HG03175 (cell line): ENCODE measurements around the gene SETD1A.

Experiments
- ATAC-seq: cut with Tn5 transposase; IDR thresholded peaks from one replicate; pipeline ENCODE4 v1.9.1; 2021; ENCODE audit warnings: mild to moderate bottlenecking, moderate library complexity; ENCODE audit not compliant: unreplicated experiment

SETD1A gene

DNA sequence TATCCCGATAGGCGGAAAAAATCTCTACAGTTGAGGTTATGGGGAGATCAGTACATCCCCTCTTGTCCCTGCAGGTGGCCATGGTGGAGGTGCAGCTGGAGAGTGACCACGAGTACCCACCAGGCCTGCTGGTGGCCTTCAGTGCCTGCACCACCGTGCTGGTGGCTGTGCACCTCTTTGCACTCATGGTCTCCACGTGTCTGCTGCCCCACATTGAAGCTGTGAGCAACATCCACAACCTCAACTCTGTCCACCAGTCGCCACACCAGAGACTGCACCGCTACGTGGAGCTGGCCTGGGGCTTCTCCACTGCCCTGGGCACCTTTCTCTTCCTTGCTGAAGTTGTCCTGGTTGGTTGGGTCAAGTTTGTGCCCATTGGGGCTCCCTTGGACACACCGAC, 4.4 kb upstream of the SETD1A start:
- no peak for ATAC-seq

DNA sequence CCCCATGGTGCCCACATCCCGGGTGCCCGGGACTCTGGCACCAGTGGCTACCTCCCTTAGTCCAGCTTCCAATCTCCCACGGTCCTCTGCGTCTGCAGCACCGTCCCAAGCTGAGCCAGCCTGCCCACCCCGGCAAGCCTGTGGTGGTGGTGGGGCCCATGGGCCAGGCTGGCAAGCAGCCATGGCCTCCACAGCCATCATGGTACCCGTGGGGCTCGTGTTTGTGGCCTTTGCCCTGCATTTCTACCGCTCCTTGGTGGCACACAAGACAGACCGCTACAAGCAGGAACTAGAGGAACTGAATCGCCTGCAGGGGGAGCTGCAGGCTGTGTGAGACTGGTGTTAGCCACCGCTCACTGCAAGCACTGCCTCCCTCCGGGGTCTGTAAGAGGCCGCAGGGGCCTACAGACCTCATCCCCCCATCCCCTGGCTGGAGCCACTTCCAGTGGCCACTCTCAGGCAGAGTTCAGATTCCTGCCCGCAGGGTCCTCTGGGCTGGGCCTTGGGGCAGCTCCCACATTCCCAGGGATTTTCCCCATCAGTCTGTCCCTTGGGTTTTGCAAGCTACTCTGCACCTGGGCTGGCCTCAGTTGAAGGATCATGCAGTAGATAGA, 3.9 kb upstream of the SETD1A start:
- no peak for ATAC-seq

DNA sequence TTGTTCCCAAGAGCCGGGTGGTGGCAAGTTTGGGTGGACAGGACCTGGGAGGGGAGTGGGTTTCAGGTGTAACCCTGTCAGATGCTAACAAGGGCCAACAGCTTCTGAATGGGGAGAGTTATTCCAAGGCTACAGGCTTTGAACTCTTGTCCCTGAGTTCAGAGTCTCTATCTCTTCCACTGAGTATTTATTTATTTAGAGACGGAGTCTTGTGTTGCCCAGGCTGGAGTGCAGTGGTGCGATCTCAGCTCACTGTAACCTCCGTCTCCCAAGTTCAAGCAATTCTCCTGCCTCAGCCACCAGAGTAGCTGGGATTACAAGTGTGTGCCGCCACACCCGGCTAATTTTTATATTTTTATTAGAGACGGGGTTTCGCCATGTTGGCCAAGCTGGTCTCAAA, 2.6 kb upstream of the SETD1A start:
- no peak for ATAC-seq

DNA sequence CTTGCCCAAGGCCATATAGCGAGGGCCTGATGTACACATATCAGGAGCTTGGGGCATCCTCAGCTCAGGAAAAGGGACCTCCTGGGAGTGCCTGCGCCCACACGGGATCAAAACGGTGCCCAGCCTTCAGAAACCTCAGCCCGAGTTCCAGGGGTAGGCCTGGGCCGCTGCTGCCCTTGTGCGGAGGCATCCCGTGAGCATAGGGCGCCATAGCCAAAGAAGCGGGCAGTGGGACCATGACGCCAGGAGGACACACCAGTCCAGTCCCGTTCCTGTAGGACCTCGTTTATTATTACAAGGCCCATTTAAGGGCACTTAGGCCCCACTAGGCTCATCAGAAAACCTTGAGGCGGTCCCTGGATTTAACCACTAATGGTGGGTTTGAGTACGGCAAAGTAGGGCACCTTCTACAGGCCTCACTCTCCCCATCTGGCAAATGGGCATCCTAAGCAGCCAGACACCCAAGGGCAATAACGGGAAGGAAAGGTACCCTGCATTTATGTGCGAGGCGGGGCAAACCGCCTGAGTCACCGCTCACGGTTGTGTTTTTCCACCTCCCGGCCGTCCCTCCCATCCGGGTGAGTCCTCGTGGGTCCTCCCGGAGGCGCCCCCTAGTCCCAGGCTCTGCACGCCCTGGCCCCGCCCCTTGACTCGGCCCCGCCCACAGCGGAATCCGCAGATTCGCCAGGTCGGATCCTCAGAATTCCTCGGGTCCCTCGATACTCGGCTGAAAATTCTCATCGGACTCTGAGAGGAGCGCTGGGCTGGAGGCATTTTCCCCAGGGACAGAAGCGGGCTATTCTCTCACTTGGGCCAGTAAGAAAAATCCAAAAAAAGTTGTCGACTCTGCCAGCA, 726 bp upstream of the SETD1A start:
- peak; percentile 44 for ATAC-seq

DNA sequence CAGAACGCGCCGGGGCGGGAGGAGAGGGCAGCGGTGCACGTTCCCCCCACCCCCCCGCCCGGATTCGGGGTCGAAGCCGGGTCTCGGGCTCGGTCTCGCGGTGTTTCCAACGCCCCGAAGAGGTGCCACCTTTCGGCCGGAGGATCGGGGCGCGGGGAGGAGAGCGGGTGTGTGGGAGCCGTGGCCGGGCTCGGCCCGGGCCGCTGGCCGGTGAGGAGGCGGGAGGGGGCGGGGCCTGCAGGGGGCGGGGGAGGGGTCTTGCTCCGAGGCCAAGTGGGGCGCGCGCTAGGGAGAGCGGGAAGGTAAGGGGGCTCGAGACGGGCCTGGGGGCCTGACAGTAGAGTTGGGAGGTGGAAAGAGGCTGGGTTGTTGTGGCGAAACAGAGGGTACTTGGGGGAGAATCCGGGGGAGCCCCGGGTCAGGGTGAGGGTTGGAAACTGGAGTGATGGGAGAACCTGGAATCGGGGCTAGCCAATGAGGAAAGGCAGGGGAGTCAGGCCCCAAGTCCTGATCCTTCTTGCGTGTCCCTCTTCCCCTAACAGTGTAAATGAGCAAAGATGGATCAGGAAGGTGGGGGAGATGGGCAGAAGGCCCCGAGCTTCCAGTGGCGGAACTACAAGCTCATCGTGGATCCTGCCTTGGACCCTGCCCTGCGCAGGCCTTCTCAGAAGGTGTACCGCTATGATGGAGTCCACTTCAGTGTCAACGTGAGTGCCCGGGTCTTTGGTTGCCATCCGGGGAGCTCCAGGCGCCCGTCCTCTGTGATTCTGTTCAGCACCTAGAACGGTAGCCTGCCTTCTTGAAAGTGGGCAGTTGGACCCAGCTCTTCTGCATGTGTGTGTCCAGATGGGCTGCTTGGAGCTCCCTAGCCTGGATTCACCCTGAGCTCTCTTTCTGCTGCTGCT, 873 bp downstream of the SETD1A start:
- peak; percentile 31 for ATAC-seq

DNA sequence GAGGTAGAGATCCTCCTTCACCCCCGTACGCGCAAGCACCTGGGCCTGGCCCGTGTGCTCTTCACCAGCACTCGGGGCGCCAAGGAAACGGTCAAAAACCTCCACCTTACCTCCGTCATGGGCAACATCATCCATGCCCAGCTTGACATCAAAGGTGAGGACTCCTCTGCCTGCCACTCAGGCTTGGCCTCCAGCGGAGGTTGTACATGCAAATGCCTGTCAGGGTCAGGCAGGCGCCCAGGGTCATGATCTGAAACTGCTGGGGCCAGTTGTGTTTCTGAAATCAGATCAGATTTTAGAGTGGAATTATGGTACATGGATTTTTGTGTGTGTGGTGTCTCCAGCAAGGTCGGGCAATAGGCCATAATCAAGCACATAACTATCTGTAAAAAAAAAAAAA, 3.8 kb downstream of the SETD1A start:
- ATAC-seq: no peak

DNA sequence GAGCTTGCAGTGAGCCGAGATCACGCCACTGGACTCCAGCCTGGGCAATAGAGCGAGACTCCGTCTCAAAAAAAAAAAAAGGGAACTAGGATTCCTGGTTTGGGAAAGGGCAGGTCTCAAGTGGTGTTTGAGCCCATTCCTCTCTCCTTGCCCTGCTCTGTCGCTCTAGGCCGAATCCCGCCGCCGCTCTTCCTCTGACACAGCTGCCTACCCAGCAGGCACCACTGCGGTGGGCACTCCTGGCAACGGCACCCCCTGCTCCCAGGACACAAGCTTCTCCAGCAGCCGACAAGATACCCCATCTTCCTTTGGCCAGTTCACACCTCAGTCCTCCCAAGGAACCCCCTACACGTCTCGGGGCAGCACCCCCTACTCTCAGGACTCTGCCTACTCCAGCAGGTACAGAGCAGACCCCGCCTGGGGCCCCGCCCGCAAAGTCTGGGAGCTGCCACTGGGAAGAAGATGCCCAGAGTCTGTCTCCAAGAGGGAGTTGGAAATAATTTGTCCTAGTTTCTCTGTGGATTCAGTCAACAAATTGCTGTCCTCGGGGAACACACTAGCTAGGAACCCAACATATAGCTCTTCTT, 6.5 kb downstream of the SETD1A start:
- no peak for ATAC-seq

DNA sequence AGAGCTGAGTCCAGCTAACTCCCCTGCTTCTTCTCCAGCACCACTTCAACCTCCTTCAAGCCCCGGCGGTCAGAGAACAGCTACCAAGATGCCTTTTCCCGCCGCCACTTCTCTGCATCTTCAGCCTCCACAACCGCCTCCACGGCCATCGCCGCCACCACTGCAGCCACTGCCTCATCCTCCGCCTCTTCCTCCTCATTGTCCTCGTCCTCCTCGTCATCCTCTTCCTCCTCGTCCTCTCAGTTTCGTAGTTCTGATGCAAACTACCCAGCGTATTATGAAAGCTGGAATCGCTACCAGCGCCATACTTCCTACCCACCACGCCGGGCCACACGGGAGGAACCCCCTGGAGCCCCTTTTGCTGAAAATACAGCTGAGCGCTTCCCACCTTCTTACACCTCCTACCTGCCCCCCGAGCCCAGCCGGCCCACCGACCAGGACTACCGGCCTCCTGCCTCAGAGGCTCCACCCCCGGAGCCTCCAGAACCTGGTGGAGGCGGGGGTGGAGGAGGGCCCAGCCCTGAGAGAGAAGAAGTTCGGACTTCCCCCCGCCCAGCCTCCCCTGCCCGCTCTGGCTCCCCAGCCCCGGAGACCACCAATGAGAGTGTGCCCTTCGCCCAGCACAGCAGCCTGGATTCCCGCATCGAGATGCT, 7.1 kb downstream of the SETD1A start:
- ATAC-seq: no peak

DNA sequence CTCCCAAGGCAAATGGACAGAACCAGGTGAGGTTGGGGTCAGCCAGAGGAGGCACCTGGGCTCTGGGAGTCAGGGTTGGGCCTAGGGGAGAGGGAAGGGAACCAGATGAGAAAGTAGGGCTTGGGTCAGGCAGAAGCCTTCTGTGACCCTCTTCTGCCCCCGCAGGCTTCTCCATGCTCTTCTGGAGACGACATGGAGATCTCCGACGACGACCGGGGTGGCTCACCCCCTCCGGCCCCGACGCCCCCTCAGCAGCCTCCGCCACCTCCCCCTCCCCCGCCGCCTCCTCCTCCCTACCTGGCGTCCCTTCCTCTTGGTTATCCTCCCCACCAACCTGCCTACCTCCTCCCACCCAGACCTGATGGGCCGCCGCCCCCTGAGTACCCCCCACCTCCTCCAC, 7.9 kb downstream of the SETD1A start:
- ATAC-seq: no peak

DNA sequence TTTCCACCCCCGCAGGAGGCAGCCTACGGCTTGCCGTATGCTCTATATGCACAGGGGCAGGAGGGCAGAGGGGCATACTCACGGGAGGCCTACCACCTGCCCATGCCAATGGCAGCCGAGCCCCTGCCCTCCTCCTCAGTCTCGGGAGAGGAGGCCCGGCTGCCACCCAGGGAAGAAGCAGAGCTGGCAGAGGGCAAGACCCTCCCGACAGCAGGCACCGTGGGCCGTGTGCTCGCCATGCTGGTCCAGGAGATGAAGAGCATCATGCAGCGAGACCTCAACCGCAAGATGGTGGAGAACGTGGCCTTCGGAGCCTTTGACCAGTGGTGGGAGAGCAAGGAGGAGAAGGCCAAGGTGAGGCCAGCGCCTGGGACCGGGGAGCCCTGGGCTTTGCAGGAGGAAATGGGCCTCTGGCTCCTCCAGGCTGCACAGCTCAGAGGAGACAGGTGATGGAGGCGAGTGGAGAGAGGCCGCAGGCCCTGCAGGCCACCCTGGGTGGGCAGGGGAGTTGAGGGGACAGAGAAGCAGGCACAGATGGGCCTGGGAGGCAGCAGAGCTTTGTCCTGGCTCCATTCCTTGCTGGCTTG, 8.6 kb downstream of the SETD1A start:
- no peak for ATAC-seq

DNA sequence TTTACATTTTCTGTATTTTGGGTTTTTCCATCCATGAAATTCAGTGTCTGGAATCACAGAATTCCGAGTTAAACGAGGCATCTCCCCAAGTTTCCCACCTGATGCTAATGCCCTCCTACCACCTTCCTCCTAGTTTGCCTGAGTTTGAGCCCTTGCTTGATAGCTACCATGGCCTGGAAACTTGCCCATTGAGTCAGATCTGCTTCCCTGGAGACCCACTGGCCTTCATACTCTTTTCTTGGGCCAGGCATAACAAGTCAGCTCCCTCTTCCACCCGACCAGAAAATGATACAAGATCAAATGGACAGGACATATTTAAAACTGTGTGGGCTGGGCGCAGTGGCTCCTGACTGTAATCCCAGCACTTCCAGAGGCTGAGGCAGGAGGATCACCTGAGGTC, 10.2 kb downstream of the SETD1A start:
- ATAC-seq: no peak

DNA sequence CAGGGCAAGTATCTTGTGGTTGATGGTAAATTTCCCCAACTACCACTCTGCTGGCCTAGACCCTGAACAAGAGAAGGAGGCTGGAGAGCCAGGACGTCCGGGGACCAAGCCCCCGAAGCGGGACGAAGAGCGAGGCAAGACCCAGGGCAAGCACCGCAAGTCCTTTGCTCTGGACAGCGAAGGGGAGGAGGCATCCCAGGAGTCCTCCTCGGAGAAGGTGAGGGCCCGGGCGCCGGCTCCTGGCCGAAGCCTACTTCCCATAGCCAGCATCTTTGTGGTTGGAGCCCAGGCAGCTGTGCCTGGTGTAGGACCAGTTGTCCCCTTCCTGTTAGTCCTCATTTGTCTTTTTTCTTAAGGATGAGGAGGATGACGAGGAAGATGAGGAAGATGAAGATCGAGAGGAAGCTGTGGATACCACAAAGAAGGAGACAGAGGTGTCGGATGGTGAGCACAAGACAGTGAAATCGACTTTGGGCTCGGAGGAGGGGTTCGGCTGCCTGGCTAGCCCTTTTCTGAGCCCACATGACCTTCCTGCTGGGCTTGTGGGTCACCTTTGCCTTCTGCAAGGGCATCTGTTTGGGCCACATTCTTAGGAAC, 11.8 kb downstream of the SETD1A start:
- no peak for ATAC-seq

DNA sequence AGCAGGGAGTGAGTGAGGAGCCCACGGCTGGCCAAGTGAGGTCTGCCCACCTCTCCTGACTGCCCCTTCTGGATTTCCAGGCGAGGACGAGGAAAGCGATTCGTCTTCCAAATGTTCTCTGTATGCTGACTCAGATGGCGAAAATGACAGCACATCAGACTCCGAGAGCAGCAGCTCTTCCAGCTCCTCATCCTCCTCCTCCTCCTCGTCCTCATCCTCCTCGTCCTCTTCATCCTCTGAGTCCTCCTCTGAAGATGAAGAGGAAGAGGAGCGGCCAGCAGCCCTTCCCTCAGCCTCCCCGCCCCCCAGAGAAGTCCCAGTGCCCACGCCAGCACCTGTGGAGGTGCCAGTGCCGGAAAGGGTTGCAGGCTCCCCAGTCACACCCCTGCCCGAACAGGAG, 13.7 kb downstream of the SETD1A start:
- ATAC-seq: no peak

DNA sequence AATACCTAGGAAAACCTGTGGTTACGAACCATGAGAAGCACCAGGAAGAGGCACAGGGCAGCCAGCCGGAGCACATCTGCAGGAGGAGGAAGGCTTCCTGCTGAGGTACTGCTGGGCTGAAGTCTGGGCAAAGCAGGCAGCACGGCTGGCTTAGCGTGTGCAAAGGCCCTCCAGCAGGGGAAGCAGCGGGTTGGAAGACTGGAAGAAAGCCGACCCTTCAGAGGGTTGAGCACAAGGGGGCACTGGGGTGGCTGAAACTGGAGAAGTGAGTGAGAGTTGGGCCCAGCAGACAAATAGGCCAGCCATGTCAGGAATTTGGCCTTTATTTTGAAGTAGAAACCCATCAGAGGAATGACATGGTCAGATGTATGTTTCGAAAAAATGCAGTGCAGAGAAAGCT, 15.3 kb downstream of the SETD1A start:
- no peak for ATAC-seq

DNA sequence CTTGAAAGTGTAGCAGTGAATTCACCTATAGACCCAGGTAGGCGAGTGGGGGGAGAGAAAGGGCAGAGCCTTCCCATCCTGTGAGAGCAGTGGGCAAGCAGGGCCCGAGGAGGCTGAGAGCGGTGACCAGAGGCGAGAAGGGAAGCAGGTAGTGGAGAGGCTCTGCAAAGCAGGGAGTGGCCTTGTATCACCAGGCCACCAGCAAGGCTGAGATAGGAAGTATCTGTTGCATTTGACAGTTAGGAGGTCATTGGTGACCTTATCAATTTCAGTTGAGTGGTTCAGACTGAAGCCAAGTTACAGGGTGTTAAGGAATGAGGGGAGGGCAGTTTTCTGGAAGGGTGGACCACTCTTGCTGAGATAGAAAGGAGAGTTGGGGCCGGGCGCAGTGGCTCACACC, 16.8 kb downstream of the SETD1A start:
- ATAC-seq: no peak

DNA sequence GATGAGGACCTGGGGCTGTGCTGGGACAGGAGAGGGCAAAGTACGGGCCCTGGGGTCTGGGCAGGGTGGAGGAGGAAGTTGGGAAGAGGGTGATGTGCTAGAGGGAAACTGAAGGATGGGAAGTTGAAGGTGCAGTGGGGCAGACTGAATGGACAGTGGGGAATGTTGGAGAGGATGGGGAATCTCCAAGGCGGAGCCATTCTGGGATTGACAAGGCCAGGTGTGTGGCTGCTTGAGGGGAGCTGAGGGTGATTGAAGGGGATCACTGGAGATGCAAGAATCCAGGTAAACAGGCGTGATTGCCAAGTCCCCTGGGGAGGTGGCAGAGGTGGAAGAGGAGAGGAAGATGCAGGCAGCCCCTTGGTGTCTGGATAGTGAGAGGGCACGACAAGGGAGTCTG, 18.9 kb downstream of the SETD1A start:
- no peak for ATAC-seq

DNA sequence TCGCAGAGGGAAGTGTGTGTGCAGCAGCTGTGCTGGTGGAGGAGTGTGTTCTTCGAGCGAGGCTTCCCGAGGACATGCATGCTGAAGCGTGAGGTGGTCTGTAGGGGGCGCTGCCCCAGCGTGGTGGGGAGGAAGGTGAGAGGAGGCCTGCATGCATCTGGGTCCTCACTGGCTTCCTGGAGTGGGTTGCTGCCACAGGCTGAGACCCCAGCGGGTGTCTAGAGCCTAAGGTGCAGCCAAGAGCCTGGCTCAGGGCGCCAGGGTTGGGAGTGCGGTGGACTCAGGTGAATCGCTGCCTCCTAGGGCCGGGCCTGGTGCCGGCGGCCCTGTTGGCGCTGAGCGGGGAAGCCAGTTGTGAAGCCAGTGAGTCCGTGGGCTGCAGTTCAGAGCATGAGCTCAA, 19.9 kb downstream of the SETD1A start:
- no peak for ATAC-seq

DNA sequence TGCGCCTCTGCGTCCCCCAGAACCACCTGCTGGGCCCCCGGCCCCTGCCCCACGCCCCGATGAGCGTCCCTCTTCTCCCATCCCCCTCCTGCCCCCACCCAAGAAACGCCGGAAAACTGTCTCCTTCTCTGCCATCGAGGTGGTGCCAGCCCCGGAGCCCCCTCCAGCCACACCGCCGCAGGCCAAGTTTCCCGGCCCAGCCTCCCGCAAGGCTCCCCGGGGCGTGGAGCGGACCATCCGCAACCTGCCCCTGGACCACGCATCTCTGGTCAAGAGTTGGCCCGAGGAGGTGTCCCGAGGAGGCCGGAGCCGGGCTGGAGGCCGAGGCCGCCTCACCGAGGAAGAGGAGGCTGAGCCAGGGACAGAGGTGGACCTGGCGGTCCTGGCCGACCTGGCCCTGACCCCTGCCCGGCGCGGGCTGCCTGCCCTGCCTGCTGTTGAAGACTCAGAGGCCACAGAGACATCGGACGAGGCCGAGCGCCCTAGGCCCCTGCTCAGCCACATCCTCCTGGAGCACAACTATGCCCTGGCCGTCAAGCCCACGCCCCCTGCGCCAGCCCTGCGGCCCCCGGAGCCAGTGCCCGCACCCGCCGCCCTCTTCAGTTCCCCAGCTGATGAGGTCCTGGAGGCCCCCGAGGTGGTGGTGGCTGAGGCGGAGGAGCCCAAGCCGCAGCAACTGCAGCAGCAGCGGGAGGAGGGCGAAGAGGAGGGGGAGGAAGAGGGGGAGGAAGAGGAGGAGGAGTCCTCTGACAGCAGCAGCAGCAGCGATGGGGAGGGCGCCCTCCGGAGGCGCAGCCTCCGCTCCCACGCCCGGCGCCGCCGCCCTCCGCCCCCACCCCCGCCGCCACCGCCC, 21.8 kb downstream of the SETD1A start:
- no peak for ATAC-seq

DNA sequence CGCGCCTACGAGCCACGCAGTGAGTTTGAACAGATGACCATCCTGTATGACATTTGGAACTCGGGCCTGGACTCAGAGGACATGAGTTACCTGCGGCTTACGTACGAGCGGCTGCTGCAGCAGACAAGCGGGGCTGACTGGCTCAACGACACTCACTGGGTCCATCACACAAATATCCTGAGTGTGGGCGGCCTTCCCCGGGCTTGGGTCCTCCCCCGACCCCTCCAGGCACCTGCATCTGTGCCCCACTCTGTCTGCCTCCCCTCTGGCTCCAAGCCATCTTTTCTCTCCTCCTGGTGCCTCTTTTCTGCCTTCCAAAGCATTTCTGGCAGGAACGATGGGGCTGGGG, 22.4 kb downstream of the SETD1A start:
- ATAC-seq: no peak
